ENCODE results near the gene KITLG. TPM values are rescaled to one million over a fixed set of nuclear protein-coding genes. Genes with fewer than 3 reads are reported as not detected.
"Not testable (repeated sequence)": the region's sequence is repeated elsewhere in the genome, so short reads cannot be mapped to it uniquely, and the experiment has no call there.

Gene KITLG
- total RNA-seq, 1 experiment from 2014 or later: 570 TPM

- TF ChIP-seq, protein P1, sequence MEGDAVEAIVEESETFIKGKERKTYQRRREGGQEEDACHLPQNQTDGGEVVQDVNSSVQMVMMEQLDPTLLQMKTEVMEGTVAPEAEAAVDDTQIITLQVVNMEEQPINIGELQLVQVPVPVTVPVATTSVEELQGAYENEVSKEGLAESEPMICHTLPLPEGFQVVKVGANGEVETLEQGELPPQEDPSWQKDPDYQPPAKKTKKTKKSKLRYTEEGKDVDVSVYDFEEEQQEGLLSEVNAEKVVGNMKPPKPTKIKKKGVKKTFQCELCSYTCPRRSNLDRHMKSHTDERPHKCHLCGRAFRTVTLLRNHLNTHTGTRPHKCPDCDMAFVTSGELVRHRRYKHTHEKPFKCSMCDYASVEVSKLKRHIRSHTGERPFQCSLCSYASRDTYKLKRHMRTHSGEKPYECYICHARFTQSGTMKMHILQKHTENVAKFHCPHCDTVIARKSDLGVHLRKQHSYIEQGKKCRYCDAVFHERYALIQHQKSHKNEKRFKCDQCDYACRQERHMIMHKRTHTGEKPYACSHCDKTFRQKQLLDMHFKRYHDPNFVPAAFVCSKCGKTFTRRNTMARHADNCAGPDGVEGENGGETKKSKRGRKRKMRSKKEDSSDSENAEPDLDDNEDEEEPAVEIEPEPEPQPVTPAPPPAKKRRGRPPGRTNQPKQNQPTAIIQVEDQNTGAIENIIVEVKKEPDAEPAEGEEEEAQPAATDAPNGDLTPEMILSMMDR (IDR thresholded peaks at IDR 0.05 in 2 of 3, conservative IDR thresholded peaks at IDR 0.05 in 1 of 3; ENCODE audit: borderline replicate concordance in 1 of 3, insufficient read depth in 1 of 3, low read depth in 2 of 3, low read length in 2 of 3): no peak
Measured at GRCh38 chr12:88628856-88629509, 48.7 kb upstream of the KITLG start (continued).

DNA sequence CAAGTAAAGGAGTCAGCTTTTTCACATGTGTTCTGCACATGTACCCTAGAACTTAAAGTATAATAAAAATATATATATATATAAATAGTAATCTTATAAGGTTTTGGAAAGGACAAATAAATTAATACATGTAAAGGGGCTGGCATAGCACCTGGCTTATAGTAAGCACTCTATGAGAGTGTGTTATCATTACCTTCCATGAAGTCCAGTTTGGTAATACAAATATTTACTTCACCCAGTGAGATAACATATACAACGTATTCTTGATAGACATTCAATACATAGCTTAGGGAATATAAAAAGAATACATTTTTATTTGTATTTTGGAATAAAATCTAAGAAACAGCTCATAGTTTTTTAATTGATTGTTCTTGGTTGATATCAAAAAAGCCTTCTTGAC is 47.8 kb upstream of the KITLG start:
- H3K4me3 ChIP-seq (replicated peaks in 1 of 2; ENCODE audit: low read depth in 1 of 2, low read length in 2 of 2); POLR2A ChIA-PET; H3K27ac ChIP-seq (ENCODE audit: low read depth, low read length); CTCF ChIA-PET; H3K9me3 ChIP-seq (ENCODE audit: control insufficient read depth in 1 of 2, insufficient read depth in 1 of 2, low read depth in 1 of 2, low read length in 2 of 2); H3K36me3 ChIP-seq (ENCODE audit: control insufficient read depth in 1 of 2, insufficient read depth in 2 of 2, low read length in 2 of 2); H3K4me1 ChIP-seq (ENCODE audit: control insufficient read depth in 1 of 2, insufficient read depth in 2 of 2, low read length in 2 of 2); H3K79me2 ChIP-seq (ENCODE audit: insufficient read depth, low read length); H2AFZ ChIP-seq (ENCODE audit: low read depth, low read length, poor library complexity, severe bottlenecking); H4K20me1 ChIP-seq (ENCODE audit: insufficient read depth); BruUV-seq (replicated peaks); H3K9ac ChIP-seq (ENCODE audit: low read length); H3K27me3 ChIP-seq (ENCODE audit: insufficient read depth, low read length); ATAC-seq; RAD21 ChIA-PET (ENCODE audit: low non-redundant PET in 1 of 2, low total read pairs in 2 of 2, uncharacterized antibody in 2 of 2, unreplicated experiment in 2 of 2); DNase-seq (ENCODE audit: low read depth, low spot score); H3K4me2 ChIP-seq (ENCODE audit: low read length); intact Hi-C loops (cut with micrococcal nuclease); H3K9me2 ChIP-seq (ENCODE audit: insufficient read depth): not testable (repeated sequence)

- Histone ChIP-seq H2AFZ (ENCODE audit: low read depth, low read length, poor library complexity, severe bottlenecking) (no peak overlapping the region), H3K79me2 (ENCODE audit: insufficient read depth, low read length) (no peaks in the 10 kb centered on the region), H3K27me3 (ENCODE audit: insufficient read depth, low read length) (no peaks in the 10 kb centered on the region), H3K36me3 (ENCODE audit: control insufficient read depth in 1 of 2, insufficient read depth in 2 of 2, low read length in 2 of 2) (no peaks in the 10 kb centered on the region), H4K20me1 (ENCODE audit: insufficient read depth) (no peaks in the 10 kb centered on the region), H3K27ac (ENCODE audit: low read depth, low read length) (no peak overlapping the region), H3K4me2 (ENCODE audit: low read length) (no peak overlapping the region), H3K4me3 (replicated peaks in 1 of 2; ENCODE audit: low read depth in 1 of 2, low read length in 2 of 2) (no peak overlapping the region), H3K9me2 (ENCODE audit: insufficient read depth) (no peaks in the 10 kb centered on the region), H3K9ac (ENCODE audit: low read length) (no peak overlapping the region), H3K4me1 (ENCODE audit: control insufficient read depth in 1 of 2, insufficient read depth in 2 of 2, low read length in 2 of 2) (no peaks in the 10 kb centered on the region), H3K9me3 (ENCODE audit: control insufficient read depth in 1 of 2, insufficient read depth in 1 of 2, low read depth in 1 of 2, low read length in 2 of 2) (no peaks in the 10 kb centered on the region)
- ATAC-seq: no peak
- BruUV-seq (replicated peaks): no TSS peak
- ChIA-PET CTCF (no interaction called here), POLR2A (no interaction called here), RAD21 (ENCODE audit: low non-redundant PET in 1 of 2, low total read pairs in 2 of 2, uncharacterized antibody in 2 of 2, unreplicated experiment in 2 of 2) (no interaction called here)
- no peak for TF ChIP-seq ZBTB33 (IDR thresholded peaks at IDR 0.05; ENCODE audit: extremely low read depth, insufficient replicate concordance, low read length)
- no peak for DNase-seq (ENCODE audit: low read depth, low spot score)
- intact Hi-C loops (cut with micrococcal nuclease): no loop called here
Measured at GRCh38 chr12:88627501-88627900, 47.2 kb upstream of the KITLG start.

All from HCT116 (cell line).